Measurements from ENCODE around the gene RAPGEF2.

RAPGEF2 gene

DNA sequence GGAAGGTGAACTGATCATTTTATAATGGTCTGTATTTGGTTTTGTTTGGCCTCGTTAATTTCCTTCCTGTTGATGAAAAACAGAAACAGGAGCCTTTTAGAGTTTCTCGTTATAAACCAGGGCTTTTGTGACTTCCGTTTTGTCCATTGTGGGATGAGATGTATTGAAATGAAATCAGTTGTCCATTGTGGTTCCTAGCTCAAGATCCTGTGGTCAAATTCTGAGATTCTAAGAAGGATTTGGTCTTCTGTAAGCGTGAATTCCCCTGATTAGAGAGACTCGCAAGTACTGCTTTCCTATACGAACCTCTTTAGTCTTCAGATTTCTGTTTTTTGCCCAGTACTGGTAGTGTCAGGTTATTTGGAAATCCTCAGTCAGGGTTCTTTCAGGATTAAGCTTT, 101.7 kb downstream of the RAPGEF2 start:
- DNase-seq = no peak

DNA sequence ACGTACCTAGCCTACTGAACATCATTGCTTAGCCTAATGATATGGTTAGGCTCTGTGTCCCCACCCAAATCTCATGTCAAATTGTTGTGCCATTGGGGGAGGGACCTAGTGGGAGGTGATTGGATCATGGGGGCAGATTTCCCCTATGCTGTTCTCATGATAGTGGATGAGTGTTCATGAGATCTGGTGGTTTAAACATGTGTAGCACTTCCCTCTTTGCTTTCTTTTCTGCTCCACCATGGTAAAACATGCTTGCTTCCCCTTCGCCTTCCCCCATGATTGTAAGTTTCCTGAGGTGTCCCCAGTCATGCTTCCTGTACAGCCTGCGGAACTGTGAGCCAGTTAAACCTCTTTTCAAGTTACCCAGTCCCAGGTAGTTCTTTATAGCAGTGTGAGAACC, 102.6 kb downstream of the RAPGEF2 start:
- no peak for DNase-seq

DNA sequence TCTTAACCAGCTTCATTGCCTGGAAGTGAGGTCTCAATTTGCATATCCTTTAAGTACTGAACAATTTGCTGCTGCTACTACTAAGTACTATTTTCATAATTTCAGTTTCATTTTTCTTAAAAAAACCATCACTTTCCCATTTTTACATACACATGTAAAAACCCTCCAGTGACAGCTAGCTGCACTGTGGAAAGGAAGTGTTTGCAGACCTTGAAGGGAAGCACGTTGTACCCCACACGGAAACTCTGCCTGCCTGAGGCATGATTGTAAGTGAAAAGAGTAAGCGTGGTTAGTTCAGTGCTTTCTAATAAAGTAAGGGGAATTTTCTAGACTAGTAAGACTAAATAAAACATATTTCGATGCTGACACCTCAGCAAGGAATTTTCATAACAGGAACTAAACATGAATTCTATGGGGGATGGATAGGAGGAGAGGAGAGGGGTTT, 103.6 kb downstream of the RAPGEF2 start:
- DNase-seq = peak; percentile 61

DNA sequence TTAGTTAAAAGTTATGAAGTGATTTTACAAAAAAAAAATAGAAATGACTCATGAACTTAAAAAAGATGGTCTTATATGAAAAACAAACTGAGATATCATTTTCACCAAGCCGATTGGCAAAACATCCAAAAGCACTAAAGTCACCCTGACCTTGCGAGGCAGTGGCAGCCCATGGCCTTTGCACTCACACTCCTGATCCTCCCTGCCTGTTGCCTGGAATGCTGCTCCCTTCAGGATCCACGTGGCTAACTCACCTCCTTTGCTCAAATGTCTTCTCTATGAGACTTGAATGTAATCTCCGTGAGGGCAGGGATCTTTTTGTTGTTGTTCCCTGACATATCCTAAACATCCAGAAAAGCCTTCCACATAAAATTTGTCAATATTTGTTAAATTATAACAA, 106.4 kb downstream of the RAPGEF2 start:
- no peak for DNase-seq

DNA sequence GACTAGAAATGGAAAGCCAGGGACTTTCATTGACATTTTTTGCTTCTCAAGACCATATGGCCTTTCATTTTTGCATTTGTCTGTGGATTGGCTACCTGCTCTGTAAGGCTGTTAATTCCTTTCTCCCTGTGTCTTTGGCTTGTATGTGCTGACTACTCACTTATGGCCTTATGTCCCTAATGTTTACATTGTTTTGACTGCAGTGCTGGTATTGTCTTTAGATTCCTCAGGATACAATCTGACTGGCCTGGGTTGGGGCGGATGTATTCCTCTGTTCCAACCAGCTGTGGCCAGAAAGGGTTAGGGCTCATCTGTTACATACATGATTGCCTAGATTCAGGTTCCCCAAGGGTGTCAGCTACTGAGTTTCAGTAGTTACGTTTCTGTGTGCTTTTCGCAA, 108.1 kb downstream of the RAPGEF2 start:
- DNase-seq = no peak

DNA sequence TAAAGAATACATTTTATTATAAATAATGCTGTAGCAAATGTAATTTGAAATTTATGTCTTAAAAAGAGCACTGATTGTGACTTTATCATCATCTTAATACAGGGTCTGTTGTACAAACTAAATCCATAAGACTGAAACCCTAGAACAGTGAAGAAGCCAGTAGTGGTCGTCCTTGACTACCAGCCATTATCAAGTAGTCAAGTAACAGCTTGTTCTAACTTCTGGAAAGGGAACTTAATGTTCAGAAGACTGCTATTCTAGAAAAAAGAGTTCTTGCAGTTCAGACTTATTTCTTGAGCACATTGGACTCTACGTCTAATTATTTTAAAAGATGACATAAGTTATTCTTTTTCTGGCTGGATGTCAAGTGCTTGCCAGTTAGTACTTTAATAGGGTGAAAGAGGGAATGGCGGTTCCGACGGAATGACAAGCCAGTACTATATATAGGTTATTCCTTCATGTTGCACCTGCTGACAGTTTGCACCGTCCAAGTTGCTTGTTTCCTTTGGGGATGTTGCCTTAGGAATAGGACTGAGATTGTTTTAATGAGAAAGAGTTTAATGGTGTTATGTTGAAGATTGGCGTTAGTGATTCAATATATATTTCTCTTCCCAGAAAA, 109.9 kb downstream of the RAPGEF2 start:
- no peak for DNase-seq

DNA sequence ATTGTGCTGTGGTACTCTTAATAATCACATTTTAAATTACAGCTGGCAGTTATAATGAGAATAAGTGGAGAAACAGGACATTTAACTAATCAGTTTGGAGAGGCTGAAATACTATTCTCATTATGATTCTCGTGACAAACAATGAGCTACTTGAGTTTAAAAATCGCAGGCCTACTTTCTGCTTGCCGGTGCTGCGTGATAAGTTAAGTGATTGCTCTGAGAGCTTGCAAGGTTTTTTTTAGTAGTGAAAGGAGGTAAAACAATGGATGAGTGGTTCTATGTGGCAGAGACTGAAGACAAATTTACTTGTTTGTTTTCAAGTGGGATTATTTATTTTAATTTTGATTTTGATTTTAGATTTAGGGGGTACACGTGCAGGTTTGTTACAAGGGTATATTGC, 114.0 kb downstream of the RAPGEF2 start:
- DNase-seq = no peak

DNA sequence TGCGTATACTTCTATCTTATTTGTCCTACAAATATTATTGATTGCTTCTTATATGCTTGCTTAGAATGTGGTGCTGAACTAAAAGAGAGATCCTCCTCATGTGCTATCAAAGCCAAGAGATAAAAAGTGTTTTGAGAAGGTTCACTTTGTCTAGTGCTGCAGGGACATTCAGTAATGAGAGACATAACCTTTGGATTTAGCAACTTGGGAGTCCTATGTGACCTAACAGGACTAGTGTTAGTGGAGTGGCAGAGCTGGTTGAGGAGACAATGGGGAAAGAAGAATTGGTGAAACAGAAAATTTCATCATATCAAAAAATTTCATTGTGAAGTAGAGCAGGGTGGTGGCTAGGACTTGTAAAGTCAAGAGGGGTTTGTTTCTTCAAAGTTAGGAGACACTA, 117.0 kb downstream of the RAPGEF2 start:
- no peak for DNase-seq

DNA sequence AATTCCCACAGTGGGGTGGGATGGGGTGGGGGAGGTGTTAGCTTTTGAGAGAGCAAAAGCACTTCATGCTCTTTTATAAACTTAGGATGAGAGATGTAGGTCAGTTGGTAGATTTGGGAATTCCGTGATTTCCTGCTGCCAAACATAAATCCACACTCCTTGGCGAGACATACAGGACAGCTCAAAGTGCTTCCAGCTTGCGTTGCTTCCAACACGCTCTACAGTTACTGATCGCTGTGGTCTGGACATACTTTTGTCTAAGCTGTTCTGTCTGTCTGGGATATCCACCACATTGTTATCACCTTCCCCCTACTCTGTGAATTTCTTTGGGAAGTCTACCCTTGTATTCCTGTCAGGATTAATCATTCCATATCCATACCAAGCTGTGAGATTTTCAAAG, 117.5 kb downstream of the RAPGEF2 start:
- no peak for DNase-seq

DNA sequence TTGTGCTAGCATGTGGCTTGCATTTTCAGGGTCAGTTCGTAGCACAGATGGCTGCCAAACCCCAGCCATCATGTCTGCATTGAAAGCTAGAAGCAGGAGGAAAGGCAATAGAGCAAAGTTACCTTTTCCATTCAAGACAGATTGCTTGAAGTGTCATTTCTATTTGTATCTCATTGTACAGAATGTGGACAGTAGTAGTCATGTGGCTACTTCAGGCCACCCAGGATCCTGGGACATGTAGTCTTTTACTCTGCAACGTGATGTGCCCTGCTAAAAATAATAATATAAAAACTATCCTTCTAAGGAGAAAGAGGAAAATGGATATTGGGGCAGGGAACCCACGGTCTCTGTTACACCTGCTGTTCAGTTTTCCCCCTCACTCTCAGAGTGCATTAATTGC, 118.4 kb downstream of the RAPGEF2 start:
- DNase-seq = no peak

DNA sequence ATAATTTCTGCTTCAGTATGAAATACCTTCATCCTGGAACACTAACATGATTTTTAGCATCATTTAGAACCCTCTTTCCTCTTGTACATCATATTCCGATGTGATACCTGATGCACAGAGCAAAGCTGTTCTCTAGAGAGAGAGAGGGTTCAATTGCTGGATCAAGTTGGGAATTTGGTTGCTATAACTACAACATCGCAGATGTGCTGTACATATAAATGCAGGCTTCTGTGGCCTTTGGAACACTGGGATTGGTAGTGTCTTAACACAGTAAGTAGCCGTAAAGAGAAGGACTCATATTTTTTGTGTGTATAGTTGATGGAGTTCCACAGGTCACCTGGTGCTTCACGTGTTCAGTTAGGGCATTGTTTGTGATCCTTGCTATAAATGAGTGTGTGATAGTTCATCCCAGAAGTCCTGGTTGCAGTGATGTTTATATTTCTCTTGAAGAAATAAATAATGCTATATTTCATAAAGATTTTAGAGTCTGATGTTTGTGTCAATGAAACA, 119.2 kb downstream of the RAPGEF2 start:
- DNase-seq = no peak

DNA sequence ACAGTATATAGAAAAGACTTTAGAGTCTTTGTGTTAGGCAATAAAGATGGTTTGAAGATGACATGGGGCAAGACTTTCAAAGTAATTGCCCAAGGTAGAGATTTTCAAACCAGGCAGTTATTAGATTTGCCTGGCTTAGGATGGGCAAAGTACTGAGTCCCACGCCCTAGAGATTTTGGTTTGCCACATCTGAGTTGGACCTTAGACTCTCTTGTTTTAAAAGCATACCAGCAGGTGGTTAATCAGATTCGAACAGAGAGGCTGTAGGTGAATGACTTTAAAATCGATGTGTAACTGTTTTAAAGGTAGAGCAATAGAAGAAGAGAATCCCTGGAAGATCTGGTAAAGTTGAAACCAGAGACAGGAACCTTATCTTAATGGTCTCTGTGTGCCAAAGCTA, 121.5 kb downstream of the RAPGEF2 start:
- no peak for DNase-seq

DNA sequence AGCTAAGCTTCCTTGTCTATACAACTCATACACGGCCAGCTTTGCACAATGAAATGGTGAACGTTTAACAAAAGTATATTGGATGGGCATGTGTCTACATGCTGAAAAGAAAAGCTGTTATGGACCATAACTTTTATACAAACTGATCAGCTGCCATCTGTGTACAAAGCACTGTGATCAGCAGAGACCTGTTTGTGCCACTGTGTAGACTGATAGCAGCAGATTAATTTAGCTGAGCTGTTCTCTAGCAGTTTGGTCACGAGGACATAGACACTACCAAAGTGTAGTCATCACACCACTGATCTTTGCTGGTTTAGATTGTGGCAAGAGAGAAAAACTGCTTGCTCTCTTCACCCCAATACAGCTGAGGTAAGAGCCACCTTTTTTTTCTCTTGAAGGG, 124.5 kb downstream of the RAPGEF2 start:
- no peak for DNase-seq

DNA sequence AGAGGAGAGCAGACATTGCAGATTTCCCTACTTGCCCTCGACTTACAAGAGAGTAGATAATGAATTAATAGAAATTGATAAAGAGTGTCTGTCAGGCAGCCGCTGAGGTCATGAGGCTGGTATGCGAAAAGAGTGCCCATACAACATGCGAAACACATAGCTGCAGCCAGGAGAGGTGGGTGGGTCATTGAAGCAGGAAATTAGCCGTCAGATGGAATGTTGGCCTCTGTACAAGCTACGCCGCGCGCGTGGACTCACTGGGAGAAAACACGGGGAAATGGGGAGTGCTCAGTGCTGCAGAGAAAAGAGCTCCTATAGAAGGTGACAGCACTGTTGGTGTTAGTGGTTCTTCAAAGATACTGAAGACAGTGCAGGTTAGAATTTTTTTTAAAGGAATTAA, 125.1 kb downstream of the RAPGEF2 start:
- no peak for DNase-seq

DNA sequence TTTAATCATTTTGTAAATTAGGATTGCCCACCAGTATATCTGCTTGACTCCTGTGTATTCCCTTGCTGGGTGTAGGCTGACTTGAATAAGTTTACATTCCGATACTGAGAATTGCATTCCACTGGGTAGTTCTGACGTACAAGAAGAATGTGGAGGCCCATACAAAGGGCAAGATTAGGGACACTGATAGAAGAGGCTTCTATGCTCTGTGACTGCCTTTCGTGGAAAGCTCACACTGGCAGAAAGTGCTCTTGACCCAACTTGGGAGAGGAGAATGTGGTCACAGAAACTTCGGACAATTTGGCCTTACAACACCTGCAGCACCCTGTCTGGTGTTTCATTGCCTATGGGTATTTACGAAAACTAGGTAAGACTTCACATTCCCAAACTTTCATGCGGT, 126.3 kb downstream of the RAPGEF2 start:
- no peak for DNase-seq

DNA sequence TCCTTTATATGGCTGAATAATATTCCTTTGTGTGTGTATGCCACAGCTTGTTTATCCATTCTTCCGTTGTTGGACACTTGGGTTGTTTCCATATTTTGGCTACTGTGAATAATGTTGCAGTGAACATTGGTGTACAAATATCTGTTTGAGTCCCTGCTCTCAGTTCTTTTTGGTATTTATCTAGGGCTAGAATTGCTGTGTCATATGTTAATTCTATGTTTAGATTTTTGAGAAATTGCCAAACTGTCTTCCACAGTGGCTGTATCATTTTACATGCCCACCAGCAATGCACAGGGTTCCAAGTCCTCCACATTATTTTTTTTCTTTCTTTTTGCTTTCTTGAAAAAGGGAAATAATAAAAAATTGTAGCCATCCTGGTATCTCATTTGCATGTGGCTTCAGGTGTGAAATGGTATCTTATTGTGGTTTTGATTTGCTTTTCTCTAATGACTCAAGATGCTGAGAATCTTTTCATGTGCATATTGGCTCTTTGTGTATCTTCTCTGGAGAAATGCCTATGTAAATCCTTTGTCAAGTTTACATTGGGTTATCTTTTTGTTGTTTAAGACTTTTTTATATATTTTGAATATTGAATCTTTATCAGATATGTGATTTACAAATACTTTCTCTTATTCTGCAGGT, 129.7 kb downstream of the RAPGEF2 start:
- DNase-seq = no peak

DNA sequence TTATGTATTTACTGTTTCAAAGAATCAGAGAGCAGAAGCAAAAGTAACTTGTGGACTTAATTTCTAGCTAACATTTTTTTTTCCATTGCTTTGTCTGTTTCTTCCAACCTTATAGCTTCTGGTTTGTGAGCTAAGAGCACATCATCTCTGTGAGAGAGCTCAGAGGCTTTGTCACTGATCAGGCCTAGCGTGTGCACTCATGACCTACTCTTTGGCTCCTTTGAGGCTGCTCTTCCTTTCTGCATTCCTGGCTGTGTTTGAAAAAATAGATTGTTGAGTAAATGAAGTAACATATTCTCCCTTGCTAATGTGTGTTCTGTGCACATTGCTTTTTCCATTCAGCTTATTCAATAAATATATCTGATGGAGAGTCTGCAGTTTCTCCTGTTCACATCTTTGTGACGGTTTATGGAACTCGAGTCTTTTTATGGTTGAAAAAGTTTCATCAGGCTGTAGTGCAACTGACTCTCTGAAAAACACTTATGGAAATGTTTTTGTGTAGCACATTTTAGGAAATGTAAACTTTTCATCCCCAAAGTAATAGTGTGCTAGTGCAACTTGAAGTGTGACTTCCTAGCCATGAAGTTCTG, 133.0 kb downstream of the RAPGEF2 start:
- DNase-seq = no peak

DNA sequence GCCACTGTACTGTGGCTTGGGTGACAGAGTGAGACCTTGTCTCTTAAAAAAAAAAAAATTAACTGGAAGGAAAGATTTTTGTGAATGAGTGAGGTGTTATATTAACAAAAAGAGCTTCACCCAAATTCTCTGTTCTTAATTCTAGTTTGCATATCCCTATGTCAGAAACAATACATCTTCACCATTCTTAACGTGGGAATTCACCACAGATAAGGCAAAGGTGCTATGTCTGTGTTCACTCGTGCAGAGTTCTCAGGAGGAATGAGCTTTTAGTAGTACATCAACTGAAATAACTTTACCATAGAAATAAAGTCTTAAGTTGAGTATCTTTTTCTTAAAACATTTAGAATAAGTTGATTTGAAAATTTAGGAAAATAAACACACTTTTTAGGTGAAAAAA, 135.1 kb downstream of the RAPGEF2 start:
- DNase-seq = no peak

DNA sequence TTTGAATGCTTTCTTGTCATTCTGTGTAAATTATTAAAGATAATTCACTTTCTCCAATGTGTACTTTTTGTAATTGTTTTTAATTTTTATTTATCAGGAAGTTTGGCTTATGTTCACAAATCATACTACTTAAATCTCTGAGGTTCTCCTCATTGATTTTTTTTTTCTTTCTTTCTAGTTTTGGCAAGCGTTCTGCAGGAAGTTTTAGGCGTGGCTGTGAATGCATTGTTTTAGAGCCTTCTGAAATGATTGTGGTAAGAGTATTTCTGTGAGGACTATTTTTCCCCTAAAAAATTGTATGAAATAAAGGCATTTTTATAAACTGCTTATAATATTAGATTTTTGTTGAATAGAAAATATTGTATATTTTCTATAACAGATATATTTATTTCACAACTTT, 135.8 kb downstream of the RAPGEF2 start:
- no peak for DNase-seq

DNA sequence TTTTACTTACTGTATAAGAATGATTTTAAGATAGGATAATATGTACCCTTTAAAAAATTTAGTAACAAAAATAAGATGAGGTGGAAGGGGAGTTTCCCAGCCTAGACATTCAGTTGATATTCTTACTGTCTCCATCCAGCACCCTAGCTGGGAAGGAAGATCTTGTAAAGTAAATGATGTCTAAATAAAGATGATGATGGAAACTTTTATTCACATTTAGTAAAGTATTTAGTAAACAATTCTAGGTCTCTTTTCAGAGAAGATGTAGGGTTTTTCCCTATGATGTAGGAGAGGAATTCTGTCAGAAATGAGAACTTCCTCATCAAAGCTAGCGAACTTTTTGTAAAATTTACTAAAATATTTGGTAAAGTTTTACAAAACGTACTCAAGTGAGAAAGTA, 136.8 kb downstream of the RAPGEF2 start:
- DNase-seq = no peak

DNA sequence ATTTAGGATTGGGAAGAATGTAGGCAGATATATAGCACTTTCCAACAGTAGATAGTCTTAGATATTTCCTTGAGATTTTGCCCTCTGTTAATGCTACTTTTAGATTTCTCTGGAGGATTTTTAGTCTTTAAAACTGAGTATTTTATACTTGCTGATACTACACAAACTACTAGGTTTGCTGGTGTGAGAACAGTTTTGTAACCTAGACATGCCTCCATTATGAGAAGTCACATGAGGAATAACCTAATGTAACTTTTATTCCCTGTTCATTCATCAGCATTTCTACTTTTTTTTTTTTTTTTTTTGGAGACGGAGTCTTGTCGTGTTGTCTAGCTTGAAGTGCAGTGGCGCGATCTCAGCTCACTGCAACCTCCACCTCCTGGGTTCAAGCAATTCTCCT, 137.2 kb downstream of the RAPGEF2 start:
- no peak for DNase-seq

DNA sequence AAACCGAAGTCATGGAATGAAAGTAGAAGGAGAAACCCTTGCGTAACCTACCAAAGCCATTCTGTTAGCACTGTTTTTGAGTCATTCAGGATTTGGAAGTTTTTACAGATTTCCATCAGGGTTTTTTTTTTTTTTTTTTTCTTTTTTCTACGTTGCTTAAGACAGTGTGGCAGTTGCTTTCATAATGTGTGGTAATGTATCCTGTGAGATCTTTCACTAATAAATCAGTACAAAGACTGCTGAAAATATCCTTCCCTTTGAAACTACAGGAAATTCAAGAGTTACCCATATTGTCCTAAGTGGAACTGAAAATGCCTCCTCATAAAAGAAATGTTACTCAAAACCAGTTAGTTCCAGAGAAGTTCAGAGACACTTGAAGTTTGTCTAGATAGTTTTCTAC, 137.8 kb downstream of the RAPGEF2 start:
- no peak for DNase-seq

DNA sequence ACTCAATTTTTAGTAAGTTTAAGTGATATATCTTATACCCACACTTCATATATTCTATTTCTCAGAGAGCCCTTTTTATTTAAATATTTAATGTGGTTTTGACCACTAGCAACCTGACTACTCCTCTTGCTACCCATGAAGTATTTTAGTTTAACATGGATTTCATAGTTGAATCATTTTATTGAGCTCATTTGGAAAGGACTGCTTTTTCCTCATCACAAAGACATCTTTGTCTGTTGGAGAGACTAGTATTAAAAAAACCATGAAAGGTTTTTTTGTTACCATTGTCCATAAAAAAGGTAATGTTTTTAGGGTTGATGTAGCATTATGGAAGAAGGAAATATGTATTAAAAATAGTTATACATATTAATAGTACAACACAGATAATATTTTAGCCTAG, 139.5 kb downstream of the RAPGEF2 start:
- no peak for DNase-seq

DNA sequence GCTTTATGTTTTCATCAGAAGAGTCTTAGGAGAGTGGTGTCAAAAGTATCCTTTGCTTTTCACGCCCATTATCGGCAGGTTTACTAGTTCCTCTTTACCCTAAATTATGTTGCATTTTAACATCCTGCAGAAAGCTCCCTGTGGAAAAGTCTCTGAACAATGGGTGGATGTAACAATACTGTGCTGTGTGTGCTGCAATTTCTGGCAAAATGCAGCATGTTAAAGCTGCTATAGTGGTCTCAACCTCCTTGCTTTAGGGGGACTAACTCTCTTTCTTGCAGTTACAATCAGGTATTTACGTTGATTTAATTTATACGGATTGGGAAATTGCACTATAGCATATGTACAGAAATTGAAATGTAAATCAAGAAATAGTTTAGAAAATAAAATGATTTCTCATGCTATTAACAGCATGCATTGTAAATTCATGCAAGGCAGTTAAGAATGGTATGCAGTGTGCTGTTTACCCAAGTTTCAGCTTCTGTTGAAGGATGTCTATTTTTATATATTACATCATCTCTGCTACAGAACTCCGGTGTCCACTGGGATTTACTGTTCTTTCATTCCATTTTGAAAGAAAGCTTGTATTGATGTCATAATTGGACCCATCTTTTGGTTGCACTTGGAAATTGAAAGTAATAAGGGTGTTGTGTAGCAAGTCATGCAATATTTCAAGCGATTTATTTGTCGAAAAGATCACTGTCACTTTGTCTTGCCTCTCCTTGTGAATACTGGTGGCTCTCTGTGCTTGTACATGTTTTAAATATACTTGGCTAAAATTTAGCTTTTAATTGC, 145.7 kb downstream of the RAPGEF2 start:
- no peak for DNase-seq

Measured in activated CD4-positive, alpha-beta T cell treated with anti-CD3 and anti-CD28 coated beads for 48 hours (primary cell).